Renal cortical epithelial cell (primary cell): Measurements from ENCODE around the gene TGOLN2. TPM values are rescaled to one million over a fixed set of nuclear protein-coding genes. Genes with fewer than 3 reads are reported as not detected.

Experiments used
- DNase-seq: peaks from one replicate; pipeline ENCODE4 v3.0.0-alpha.2; 2011; ENCODE audit warnings: low read depth
- total RNA-seq: library from RNA; depleted of rRNA; stranded (reverse); fragments of >200 nt; gene quantifications from 2 replicates; pipeline ENCODE4 v1.2.3, GENCODE V29; 2014

TGOLN2 gene
- total RNA-seq, 1 donor from 2014 or later = 208 TPM

DNA sequence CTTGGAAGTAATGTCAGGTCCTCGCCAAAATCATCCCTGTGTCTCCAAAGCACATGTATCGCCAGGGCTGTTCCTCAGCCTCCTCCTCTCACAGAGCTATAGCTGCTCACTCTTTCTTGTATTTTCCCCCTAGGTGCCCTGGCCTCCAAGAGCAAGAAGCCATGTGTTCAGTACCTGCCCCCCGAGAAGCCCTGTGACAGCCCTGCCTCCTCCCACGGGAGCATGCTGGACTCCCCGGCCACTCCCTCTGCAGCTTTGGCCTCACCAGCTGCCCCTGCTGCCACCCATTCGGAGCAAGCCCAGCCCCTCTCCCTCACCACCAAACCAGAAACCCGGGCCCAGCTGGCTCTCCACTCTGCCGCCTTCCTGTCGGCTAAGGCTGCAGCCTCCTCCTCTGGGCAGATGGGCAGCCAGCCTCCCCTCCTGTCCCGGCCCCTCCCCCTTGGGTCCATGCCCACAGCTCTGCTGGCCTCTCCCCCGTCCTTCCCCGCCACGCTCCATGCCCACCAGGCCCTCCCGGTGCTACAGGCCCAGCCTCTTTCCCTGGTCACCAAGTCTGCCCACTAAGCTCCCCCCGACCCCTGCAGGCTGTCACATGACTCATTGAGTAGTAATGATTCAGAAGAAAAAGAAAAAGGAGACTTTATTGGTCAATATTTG lies 18.8 kb downstream of the TGOLN2 start:
- peak; percentile 90 for DNase-seq

- no peak for DNase-seq
These were observed 19.6 kb downstream of the TGOLN2 start for GRCh38 chr2:85308201-85308600.

DNA sequence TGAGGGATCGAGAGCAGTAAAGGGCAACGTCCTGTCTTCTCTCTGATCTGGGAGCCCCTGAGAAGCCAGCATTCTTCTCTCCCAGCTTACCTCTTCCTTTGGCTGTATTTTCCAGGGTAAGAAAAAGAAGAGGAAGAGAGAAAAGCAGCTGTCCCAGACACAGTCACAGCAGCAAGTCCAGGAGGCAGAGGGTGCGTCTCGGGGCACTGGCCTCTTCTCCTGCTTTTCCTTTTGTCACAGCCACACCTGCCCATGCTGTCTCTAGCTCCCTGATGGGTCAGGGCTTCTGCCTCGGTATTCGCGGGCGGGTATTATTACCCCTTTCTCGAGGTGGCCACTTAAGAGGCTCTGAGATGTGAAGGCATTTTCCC lies 20.3 kb downstream of the TGOLN2 start:
- DNase-seq = no peak

- no peak for DNase-seq
These were observed 23.8 kb downstream of the TGOLN2 start for GRCh38 chr2:85303780-85304531.

GRCh38 chr2:85302121-85302520 lies 25.7 kb downstream of the TGOLN2 start:
- DNase-seq = no peak

DNA sequence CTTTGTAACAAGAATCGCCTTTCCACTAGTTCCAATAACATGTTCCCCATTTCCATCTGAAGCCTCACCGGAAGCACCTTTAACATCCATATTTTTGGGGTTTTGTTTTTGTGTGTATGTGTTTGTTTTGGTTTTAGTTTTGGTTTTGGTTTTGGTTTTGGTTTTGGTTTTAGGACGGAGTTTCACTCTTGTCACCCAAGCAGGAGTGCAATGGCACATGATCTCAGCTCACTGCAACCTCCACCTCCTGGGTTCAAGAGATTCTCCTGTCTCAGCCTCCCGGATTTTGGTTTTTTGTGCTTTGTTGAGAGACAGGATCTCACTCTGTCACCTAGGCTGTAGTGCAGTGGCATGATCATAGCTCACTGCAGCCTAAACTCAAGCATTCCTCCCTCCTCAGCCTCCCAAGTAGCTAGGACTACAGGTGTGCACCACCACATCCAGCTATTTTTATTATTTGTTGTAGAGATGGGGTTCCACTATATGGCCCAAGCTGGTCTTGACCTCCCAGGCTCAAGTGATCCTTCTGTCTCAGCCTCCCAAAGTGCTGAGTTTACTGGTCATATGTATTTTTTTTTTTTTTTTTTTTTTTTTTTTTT lies 36.3 kb downstream of the TGOLN2 start:
- DNase-seq = no peak

DNA sequence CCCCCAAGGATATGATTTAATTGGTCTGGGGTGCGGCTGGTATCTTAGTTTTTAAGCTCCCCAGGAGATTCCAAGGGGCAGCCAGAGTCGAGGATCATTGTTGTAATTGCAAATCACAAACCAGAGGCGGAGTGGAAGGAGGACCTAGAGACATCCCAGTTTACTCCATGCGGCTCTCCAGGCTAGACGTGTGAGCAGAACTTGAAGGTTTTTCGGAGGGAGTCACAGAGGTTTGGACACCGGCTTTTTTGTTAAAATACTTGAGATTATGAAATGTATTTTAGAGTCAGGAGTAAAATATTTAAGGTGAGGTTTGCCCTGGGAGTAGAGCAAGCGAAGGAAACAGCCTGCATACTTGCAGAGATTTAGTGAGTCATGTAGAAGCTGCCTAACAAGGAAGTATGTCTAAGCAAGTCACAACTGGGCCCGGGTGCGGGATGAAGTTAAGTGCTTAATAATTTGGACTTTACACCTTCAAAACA lies 39.5 kb downstream of the TGOLN2 start:
- peak; percentile 71 for DNase-seq

- no peak for DNase-seq
These were observed 40.1 kb downstream of the TGOLN2 start for GRCh38 chr2:85287721-85288120.

GRCh38 chr2:85286918-85287317 lies 40.9 kb downstream of the TGOLN2 start:
- no peak for DNase-seq

GRCh38 chr2:85283641-85284040 lies 44.1 kb downstream of the TGOLN2 start:
- no peak for DNase-seq

GRCh38 chr2:85282914-85283313 lies 44.9 kb downstream of the TGOLN2 start:
- no peak for DNase-seq

GRCh38 chr2:85281553-85281952 lies 46.2 kb downstream of the TGOLN2 start:
- DNase-seq = no peak

GRCh38 chr2:85278361-85278760 lies 49.4 kb downstream of the TGOLN2 start:
- DNase-seq = no peak

- DNase-seq = no peak
These were observed 50.2 kb downstream of the TGOLN2 start for GRCh38 chr2:85277416-85278158.

DNA sequence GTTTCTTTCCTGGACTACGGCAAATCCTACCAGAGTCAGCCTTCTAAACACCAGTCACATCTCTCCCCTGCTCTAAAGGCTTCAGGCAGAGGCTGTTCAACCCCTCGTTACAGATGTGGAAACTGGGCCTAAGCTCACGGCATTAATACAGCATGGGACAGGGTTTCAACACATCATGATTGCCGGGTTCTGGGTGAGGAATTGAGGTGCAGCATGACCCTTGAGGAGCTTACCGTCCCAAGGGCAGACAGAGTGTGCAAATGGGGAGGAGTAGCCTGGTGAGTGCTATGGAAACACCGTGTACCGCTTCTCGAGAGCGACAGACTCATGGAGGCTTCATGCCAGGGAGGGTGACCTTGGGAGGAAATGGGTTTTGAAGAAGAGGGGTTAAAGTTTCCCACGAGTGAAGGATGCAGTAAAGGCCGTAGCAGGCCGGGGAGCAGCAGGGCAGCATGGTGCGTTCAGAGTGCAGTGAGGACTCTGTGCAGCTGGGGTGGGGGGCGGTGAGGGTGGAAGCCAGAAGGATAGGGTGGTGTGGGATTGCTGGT lies 51.1 kb downstream of the TGOLN2 start:
- DNase-seq = no peak

- no peak for DNase-seq
These were observed 51.7 kb downstream of the TGOLN2 start for GRCh38 chr2:85275984-85276540.

DNA sequence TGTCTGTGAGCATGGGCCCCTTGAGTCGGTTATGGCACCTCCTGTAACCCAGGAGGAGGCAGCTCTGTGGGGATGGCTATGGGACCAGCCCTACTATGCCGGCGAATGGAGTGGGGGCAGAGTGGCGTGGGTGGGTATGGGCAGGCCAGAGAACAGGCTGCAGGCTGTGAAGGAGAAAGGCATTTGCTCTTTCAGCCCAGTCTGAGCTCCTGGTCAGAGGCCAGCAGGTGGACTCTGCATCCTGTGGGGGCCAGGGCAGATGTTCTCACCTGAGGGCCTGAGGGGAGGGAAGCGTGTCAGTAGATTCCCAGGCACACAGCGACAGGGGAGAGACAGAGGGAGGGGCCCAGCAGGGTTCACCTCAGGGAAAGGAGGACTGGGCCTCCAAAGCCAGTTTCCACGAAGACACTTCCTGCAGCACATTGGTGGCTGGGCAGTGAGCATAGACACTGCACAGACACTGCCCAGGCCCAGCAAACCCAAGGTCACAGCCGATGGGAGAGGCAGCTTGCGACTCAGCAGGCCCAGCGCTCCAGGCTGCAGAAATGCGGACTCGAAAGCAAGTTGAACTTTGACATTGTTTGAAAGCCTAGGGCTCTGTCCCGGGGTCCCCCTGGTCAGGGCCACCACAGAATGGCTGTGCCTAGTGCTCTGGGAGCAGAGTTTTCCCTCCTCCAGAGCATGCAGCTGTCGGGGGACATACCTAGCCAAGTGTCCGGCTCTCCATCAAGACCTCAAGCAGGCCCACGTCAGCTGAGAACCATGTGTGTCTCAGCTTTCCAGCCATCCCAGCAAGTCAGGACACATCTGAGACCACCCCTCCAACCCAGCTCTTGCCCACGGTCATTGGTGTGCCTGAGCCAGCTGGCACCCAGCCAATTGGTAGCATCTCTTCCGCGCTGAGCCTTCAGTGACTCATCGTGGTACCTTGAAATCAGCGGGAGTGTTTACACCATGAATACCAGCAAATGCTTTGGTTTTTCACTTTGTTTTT lies 53.8 kb downstream of the TGOLN2 start:
- DNase-seq = no peak

- no peak for DNase-seq
These were observed 55.4 kb downstream of the TGOLN2 start for GRCh38 chr2:85272357-85272756.

DNA sequence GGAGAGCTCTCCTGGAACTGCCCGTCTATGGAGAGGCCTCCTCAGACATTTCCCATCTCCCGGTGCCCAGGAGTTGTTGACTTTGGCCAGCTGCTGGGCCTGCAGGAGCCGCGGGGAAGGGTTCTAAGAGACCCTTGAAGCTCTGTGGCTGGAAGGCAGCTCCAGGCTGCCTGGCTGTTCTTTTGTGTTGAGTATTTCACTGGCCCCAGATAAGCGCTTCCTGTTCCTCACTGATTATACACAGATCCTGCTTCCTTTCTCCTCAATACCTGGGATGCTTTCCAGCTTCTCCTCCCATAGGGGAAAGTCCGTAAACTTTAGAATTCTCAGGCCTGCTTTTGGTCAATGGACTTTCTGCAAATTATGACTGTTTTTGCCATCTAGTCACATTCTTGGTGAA lies 57.8 kb downstream of the TGOLN2 start:
- DNase-seq = no peak
